Endothelial cell of umbilical vein (primary cell): Measurements from ENCODE around the gene PRPF18. TPM values are rescaled to one million over a fixed set of nuclear protein-coding genes. Genes with fewer than 3 reads are reported as not detected.

ENCODE experiments used
- BruUV-seq: library from RNA; stranded (reverse); fragments of 400-500 nt; replicated peaks from 2 replicates; lab custom pipeline; 2021; lab: Mats Ljungman, UMichigan
- CTCF ChIA-PET: fragments of 300-600, 350-600 bp; sonication (Branson Sonifier 250); formaldehyde crosslinking; loops from one replicate; lab custom pipeline; 2021; ENCODE audit warnings: antibody characterized with exemption, inconsistent platforms; lab: Charles Lee
- POLR2A ChIA-PET: fragments of 300-600, 350-600 bp; sonication (Branson Sonifier 250); formaldehyde crosslinking; loops from one replicate; lab custom pipeline; 2021; ENCODE audit warnings: antibody characterized with exemption, inconsistent platforms; lab: Charles Lee
- DNase-seq: peaks from one replicate; pipeline ENCODE4 v3.0.0-alpha.2; 2011; ENCODE audit warnings: low read depth, low spot score
- FAIRE-seq: peaks from 2 replicates; lab custom pipeline; 2011; peaks lifted over from hg19 to GRCh38; lab: Jason Lieb, UNC
- H2AFZ ChIP-seq: 2 replicates; pipeline ENCODE4 v1.6.0; 2012; ENCODE audit warnings: low read depth, low read length, control low read depth, inconsistent platforms
- H3K27ac ChIP-seq: 2 replicates; pipeline ENCODE4 v1.5.1; 2011; ENCODE audit warnings: low read depth, mild to moderate bottlenecking, control low read depth, low read length, moderate library complexity; ENCODE audit not compliant: insufficient read depth
- H3K27me3 ChIP-seq, 2 experiments: 2 replicates each; pipeline versions ENCODE4 v1.6.0 to v1.6.1; 2011; ENCODE audit warnings: low read length in 2 of 2, mixed read lengths in 1 of 2; ENCODE audit not compliant: control insufficient read depth in 2 of 2, insufficient read depth in 2 of 2
- H3K36me3 ChIP-seq, 2 experiments: 2 replicates in 1 of 2; 3 replicates in 1 of 2; pipeline ENCODE4 v1.5.1; 2011; ENCODE audit warnings: low read length in 2 of 2, mild to moderate bottlenecking in 1 of 2, moderate library complexity in 1 of 2; ENCODE audit not compliant: control insufficient read depth in 2 of 2, insufficient read depth in 2 of 2; ENCODE audit errors: extremely low read depth in 1 of 2
- H3K4me1 ChIP-seq: 3 replicates; pipeline ENCODE4 v1.5.1; 2011; ENCODE audit warnings: mild to moderate bottlenecking, low read length; ENCODE audit not compliant: control insufficient read depth, insufficient read depth; ENCODE audit errors: extremely low read depth
- H3K4me2 ChIP-seq: 2 replicates; pipeline ENCODE4 v1.6.1; 2011; ENCODE audit warnings: low read length, control low read depth, mixed read lengths; ENCODE audit not compliant: insufficient read depth
- H3K4me3 ChIP-seq, 3 experiments: fragments of 200-600 bp in 1 of 3; sonication (generic), shearing (Covaris generic) in 1 of 3; replicated peaks in 1 of 3; 2 replicates each; pipeline ENCODE4 v1.5.1; 2011 to 2016; ENCODE audit warnings: control low read depth in 3 of 3, low read length in 3 of 3, mild to moderate bottlenecking in 2 of 3, inconsistent platforms in 1 of 3, low read depth in 1 of 3, moderate library complexity in 1 of 3; ENCODE audit not compliant: insufficient read depth in 1 of 3
- H3K79me2 ChIP-seq: 2 replicates; pipeline ENCODE4 v1.6.0; 2012; ENCODE audit warnings: low read length, inconsistent platforms; ENCODE audit not compliant: control insufficient read depth, insufficient read depth
- H3K9ac ChIP-seq: replicated peaks from 2 replicates; pipeline ENCODE3; 2011; ENCODE audit warnings: low read length, control low read depth; ENCODE audit not compliant: insufficient read depth; ENCODE audit errors: extremely low read depth
- H3K9me1 ChIP-seq: replicated peaks from 3 replicates; pipeline ENCODE4 v1.6.0; 2011; ENCODE audit warnings: mild to moderate bottlenecking, low read length; ENCODE audit not compliant: control insufficient read depth, insufficient read depth; ENCODE audit errors: extremely low read depth
- H3K9me3 ChIP-seq: replicated peaks from 2 replicates; pipeline ENCODE4 v1.5.1; 2012; ENCODE audit warnings: low read length, inconsistent platforms; ENCODE audit not compliant: control insufficient read depth, insufficient read depth
- H4K20me1 ChIP-seq: replicated peaks from 2 replicates; pipeline ENCODE3; 2011; ENCODE audit warnings: mild to moderate bottlenecking, low read length; ENCODE audit not compliant: control insufficient read depth, insufficient read depth; ENCODE audit errors: extremely low read depth
- EZH2 ChIP-seq: IDR thresholded peaks from 2 replicates; pipeline ENCODE4 v1.6.1; 2012; ENCODE audit warnings: borderline replicate concordance, low read depth, mild to moderate bottlenecking, moderate library complexity, low read length, inconsistent platforms; ENCODE audit not compliant: severe bottlenecking
- FOS ChIP-seq: IDR thresholded peaks from 2 replicates; pipeline ENCODE4 v1.6.1; 2011; ENCODE audit warnings: mild to moderate bottlenecking, low read length, moderate library complexity, borderline replicate concordance; ENCODE audit not compliant: insufficient read depth
- GATA2 ChIP-seq: IDR thresholded peaks from 2 replicates; pipeline ENCODE4 v1.7.0; 2011; ENCODE audit warnings: low read depth, mild to moderate bottlenecking, moderate library complexity, mixed read lengths, low read length; ENCODE audit not compliant: insufficient read length, insufficient read depth
- JUN ChIP-seq: IDR thresholded peaks from 2 replicates; pipeline ENCODE4 v1.6.1; 2011; ENCODE audit warnings: borderline replicate concordance, low read depth; ENCODE audit not compliant: insufficient read length, insufficient read depth
- MYC ChIP-seq: IDR thresholded peaks from one replicate; pipeline ENCODE4 v1.6.1; 2011; ENCODE audit warnings: mild to moderate bottlenecking, low read depth, low read length
- POLR2A ChIP-seq: IDR thresholded peaks from 2 replicates; pipeline ENCODE4 v1.6.1; 2012; ENCODE audit warnings: low read depth, mild to moderate bottlenecking, control low read depth, low read length
- POLR2AphosphoS5 ChIP-seq: IDR thresholded peaks from 2 replicates; pipeline ENCODE4 v1.6.1; 2012; ENCODE audit warnings: low read depth, mild to moderate bottlenecking, control low read depth, low read length, moderate library complexity; ENCODE audit not compliant: insufficient read depth
- dilution Hi-C: fragments of 300-500 bp; cut with MboI; formaldehyde crosslinking; loops from one replicate; pipeline ENCODE4 v1.15.0; 2019; ENCODE audit warnings: low sequenced_read_pairs; ENCODE audit not compliant: extremely low pct_ligation_motif_present
- intact Hi-C: fragments of 100-400 bp; cut with micrococcal nuclease; formaldehyde crosslinking; loops from one replicate; pipeline ENCODE4 v1.10.0; 2022
- polyA plus RNA-seq, 4 experiments: library from polyadenylated mRNA; depleted of rRNA in 3 of 4; stranded (reverse) in 3 of 4; unstranded in 1 of 4; fragments of >200 nt; gene quantifications; 2 replicates each; pipeline versions ENCODE4 v1.2.1 to v1.2.3, GENCODE V29; 2011 to 2012; ENCODE audit warnings: missing spikeins in 1 of 4
- total RNA-seq: library from RNA; stranded (reverse); gene quantifications from 2 replicates; pipeline ENCODE4 v1.2.3, GENCODE V29; 2021
- TF ChIP-seq, protein P1 (sequence below): IDR thresholded peaks from 2 replicates; pipeline ENCODE4 v1.6.1; 2011; ENCODE audit not compliant: insufficient read depth, insufficient read length
- TF ChIP-seq, protein P2 (sequence below), 2 donors: IDR thresholded peaks; 1 replicate in 1 of 2; 2 replicates in 1 of 2; pipeline ENCODE4 v1.5.1; 2011; ENCODE audit warnings: low read length in 2 of 2, mild to moderate bottlenecking in 2 of 2, moderate library complexity in 2 of 2, control low read depth in 1 of 2, inconsistent platforms in 1 of 2, low read depth in 1 of 2; ENCODE audit not compliant: insufficient read depth in 1 of 2; ENCODE audit errors: extremely low read depth in 1 of 2

Gene PRPF18
- total and polyA plus RNA-seq, 2 donors (not counting 3 experiments of a cell fraction or from before 2014, with no cell fraction given) = 7.3 to 21.0 TPM

DNA sequence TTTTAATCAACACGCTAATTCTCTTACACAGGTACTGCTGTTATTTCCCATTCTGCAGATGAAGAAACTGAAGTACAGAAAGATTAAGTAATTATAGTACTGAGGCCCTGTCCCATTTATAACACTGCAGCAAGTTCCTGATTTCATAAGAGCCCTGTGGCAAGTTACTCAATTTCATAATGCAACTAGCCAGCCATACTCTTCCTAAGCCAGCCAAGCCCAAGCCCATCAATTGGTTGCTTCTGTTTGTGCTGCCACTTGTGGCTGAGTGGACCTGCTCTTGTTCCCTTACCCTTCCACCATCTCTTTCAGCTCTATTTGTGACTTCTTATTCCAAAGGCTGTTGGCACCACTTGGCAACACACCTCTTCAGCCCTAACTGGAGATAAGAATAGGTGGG lies 19.7 kb upstream of the PRPF18 start:
- no peak overlapping the region for H3K9ac ChIP-seq
- ChIA-PET POLR2A (no interaction called here), CTCF (no interaction called here)
- H3K9me3 ChIP-seq = no peaks in the 10 kb centered on the region
- BruUV-seq = no TSS peak
- FAIRE-seq (no peak), DNase-seq (no peak)
- peaks cover 2 to 12% of the 10 kb centered on the region in 2 experiments for H3K27me3 ChIP-seq
- H3K4me2 ChIP-seq = no peak overlapping the region
- no peaks in the 10 kb centered on the region for H3K36me3 ChIP-seq
- no peak overlapping the region for H2AFZ ChIP-seq
- H3K79me2 ChIP-seq = no peaks in the 10 kb centered on the region
- H3K4me3 ChIP-seq = no peak overlapping the region
- intact Hi-C loops (no loop called here), dilution Hi-C loops (no loop called here)
- no peaks in the 10 kb centered on the region for H3K4me1 ChIP-seq
- H3K9me1 ChIP-seq = no peaks in the 10 kb centered on the region
- H3K27ac ChIP-seq = no peak overlapping the region
- no peaks in the 10 kb centered on the region for H4K20me1 ChIP-seq
- TF ChIP-seq, protein P1, sequence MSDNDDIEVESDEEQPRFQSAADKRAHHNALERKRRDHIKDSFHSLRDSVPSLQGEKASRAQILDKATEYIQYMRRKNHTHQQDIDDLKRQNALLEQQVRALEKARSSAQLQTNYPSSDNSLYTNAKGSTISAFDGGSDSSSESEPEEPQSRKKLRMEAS = no peak
- TF ChIP-seq POLR2AphosphoS5 (no peak), GATA2 (no peak), EZH2 (no peak), FOS (no peak), MYC (no peak)

DNA sequence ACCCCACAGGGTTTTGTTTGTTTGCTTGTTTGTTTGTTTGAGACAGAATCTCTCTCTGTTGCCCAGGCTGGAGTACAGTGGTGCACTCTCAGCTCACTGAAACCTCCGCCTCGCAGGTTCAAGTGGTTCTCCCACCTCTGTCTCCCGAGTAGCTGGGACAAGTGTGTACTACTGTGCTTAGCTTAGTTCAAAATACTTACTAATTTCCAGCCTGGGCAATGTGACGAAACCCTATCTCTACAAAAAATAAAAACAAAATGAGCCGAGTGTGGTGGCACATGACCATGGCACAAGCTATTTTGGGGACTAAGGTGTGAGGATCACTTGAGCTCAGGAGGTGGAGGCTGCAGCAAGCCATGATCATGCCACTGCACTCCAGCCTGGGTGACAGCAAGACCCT lies 15.2 kb upstream of the PRPF18 start:
- no peak for DNase-seq
- no TSS peak for BruUV-seq
- dilution Hi-C loops (no loop called here), intact Hi-C loops (no loop called here)
- Histone ChIP-seq H3K4me2 (no peak overlapping the region), H3K36me3 (no peaks in the 10 kb centered on the region), H3K4me1 (no peaks in the 10 kb centered on the region), H3K27ac (no peak overlapping the region), H3K9me3 (no peaks in the 10 kb centered on the region), H3K79me2 (no peaks in the 10 kb centered on the region), H3K27me3 (peaks cover 0 to 18% of the 10 kb centered on the region in 2 experiments), H3K4me3 (no peak overlapping the region), H3K9me1 (no peaks in the 10 kb centered on the region), H2AFZ (no peak overlapping the region), H4K20me1 (no peaks in the 10 kb centered on the region), H3K9ac (no peak overlapping the region)
- no peak for FAIRE-seq
- TF ChIP-seq, protein P2, sequence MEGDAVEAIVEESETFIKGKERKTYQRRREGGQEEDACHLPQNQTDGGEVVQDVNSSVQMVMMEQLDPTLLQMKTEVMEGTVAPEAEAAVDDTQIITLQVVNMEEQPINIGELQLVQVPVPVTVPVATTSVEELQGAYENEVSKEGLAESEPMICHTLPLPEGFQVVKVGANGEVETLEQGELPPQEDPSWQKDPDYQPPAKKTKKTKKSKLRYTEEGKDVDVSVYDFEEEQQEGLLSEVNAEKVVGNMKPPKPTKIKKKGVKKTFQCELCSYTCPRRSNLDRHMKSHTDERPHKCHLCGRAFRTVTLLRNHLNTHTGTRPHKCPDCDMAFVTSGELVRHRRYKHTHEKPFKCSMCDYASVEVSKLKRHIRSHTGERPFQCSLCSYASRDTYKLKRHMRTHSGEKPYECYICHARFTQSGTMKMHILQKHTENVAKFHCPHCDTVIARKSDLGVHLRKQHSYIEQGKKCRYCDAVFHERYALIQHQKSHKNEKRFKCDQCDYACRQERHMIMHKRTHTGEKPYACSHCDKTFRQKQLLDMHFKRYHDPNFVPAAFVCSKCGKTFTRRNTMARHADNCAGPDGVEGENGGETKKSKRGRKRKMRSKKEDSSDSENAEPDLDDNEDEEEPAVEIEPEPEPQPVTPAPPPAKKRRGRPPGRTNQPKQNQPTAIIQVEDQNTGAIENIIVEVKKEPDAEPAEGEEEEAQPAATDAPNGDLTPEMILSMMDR (IDR thresholded peaks at IDR 0.05; ENCODE audit: extremely low read depth in 1 of 2, insufficient read depth in 1 of 2, low read depth in 1 of 2, low read length in 2 of 2) = no peak
- TF ChIP-seq, protein P1 = no peak
- TF ChIP-seq FOS (no peak), EZH2 (no peak), JUN (no peak), POLR2A (no peak), MYC (no peak), GATA2 (no peak), POLR2AphosphoS5 (no peak)
- ChIA-PET POLR2A (no interaction called here), CTCF (no interaction called here)
